H1 (cell line): Measurements from ENCODE around the gene PRR19. TPM values are rescaled to one million over a fixed set of nuclear protein-coding genes. Genes with fewer than 3 reads are reported as not detected.

Experiments used
- CBX8 ChIP-seq: fragments of 300-800, 300-1000 bp; sonication (generic); IDR thresholded peaks from 2 replicates; pipeline ENCODE4 v1.7.1; 2016; ENCODE audit warnings: low read depth, low read length, borderline replicate concordance
- E2F6 ChIP-seq: IDR thresholded peaks from 2 replicates; pipeline ENCODE4 v1.6.1; 2012; ENCODE audit warnings: inconsistent platforms
- RBBP5 ChIP-seq: IDR thresholded peaks from 2 replicates; pipeline ENCODE4 v1.7.1; 2012; ENCODE audit warnings: low read depth, mild to moderate bottlenecking, inconsistent platforms, low read length, moderate library complexity, borderline replicate concordance
- RNF2 ChIP-seq: fragments of 200-900, 300-1000 bp; sonication (generic); IDR thresholded peaks from 2 replicates; pipeline ENCODE4 v1.7.1; 2016; ENCODE audit warnings: borderline replicate concordance, low read depth, mild to moderate bottlenecking, antibody characterized with exemption, low read length; ENCODE audit not compliant: poor library complexity, severe bottlenecking; ENCODE audit errors: missing control alignments
- TAF1 ChIP-seq: IDR thresholded peaks from 2 replicates; pipeline ENCODE4 v1.6.1; 2011; ENCODE audit warnings: mild to moderate bottlenecking, low read depth, low read length
- polyA plus RNA-seq, 7 experiments: library from polyadenylated mRNA; depleted of rRNA in 3 of 7; stranded (reverse) in 5 of 7; unstranded in 2 of 7; fragments of >200 nt in 5 of 7; fragments of 200-250 nt in 2 of 7; gene quantifications; 1 replicate in 5 of 7; 2 replicates in 1 of 7; 4 replicates in 1 of 7; pipeline versions ENCODE4 v1.2.1 to v1.2.3, GENCODE V29; 2011 to 2013; ENCODE audit warnings: missing spikeins in 2 of 7, mixed read lengths in 2 of 7
- total RNA-seq: library from RNA; stranded (reverse); fragmentation: NEBNext Ultra II Directional; extraction: Animal tissue kit (Norgen Biotek cat#: 25700); gene quantifications from 2 replicates; pipeline ENCODE4 v1.2.1, GENCODE V29; 2021

Gene PRR19
- total and polyA plus RNA-seq, 2 of the 8 experiments (the other 6 are each of a cell fraction or from before 2014, with no cell fraction given): 7.2 to 7.5 TPM

DNA sequence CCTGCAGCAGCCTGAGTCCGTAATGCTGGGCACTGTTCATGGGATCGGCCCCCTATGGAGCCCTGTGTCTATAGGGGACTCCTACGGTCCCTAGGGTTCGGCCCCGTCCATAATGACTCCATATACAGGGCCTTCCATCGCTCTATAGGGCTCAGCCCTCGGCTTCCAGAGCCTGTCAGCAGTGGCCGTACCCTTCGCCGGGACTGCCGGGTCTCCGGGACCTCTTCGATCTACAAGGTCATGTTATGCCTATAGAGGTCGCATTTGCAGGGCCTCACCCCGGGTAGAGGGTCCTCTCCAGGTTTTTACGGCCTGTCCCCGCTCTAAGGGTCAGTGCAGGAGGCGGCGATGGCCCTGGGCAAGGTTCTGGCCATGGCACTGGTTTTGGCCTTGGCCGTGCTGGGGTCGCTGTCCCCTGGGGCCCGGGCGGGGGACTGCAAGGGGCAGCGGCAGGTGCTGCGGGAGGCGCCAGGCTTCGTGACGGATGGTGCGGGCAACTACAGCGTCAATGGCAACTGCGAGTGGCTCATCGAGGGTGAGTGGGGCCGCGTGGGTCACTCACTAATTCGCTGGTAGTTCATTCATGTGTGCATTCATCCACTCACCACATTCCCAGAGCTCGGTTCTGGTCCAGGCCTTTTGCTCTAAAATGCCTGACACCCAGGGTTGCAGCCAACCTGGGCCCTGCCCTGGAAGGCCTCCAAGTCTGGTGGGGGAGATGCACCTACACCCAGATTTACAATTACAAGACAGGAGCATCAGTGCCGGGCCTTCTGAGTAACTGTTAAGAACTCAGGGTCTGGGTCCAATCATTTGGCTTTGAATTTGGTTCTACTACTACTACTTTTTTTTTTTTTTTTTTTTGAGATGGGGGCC is 24.2 kb downstream of the PRR19 start (continued):
- TF ChIP-seq E2F6 (no peak), CBX8 (no peak), RBBP5 (no peak), RNF2 (no peak), TAF1 (no peak)
